ENCODE results near the gene MOB3B.

Gene MOB3B

GRCh38 chr9:27310582-27310981 is 219.0 kb downstream of the MOB3B start:
- no peaks in the 10 kb centered on the region; the same call in 1 of the 2 replicates for H3K27me3 ChIP-seq (ENCODE audit: control insufficient read depth, low read length)
- no peaks in the 10 kb centered on the region for H3K4me1 ChIP-seq (ENCODE audit: control insufficient read depth, low read length)
- no peaks in the 10 kb centered on the region for H3K36me3 ChIP-seq (ENCODE audit: control insufficient read depth, low read length)
- no peaks in the 10 kb centered on the region for H3K79me2 ChIP-seq (ENCODE audit: control insufficient read depth, low read length)
- no peaks in the 10 kb centered on the region for H3K9me2 ChIP-seq (replicated peaks; ENCODE audit: control insufficient read depth, low read length)
- no peaks in the 10 kb centered on the region for H3F3A ChIP-seq (ENCODE audit: control insufficient read depth, insufficient read depth)
- no peak overlapping the region for H3K4me3 ChIP-seq (ENCODE audit: low read length)
- H3K9me3 ChIP-seq (ENCODE audit: control insufficient read depth, insufficient read depth, low read length): no peaks in the 10 kb centered on the region
- no peak overlapping the region for H3K27ac ChIP-seq (ENCODE audit: low read depth, low read length)
- TF ChIP-seq EZH2phosphoT487 (IDR thresholded peaks at IDR 0.05; ENCODE audit: borderline replicate concordance, low read length): no peak
- no peak for TF ChIP-seq CTCF (IDR thresholded peaks at IDR 0.05; ENCODE audit: low read depth, low read length, poor library complexity, severe bottlenecking)
- H3K4me2 ChIP-seq (ENCODE audit: low read length): no peak overlapping the region
- no peaks in the 10 kb centered on the region for H4K20me1 ChIP-seq (ENCODE audit: control insufficient read depth, insufficient read depth, low read depth, low read length)

- no peaks in the 10 kb centered on the region; the same call in 1 of the 2 replicates for H3K27me3 ChIP-seq (ENCODE audit: control insufficient read depth, low read length)
- no peak overlapping the region for H3K4me2 ChIP-seq (ENCODE audit: low read length)
- TF ChIP-seq CTCF (IDR thresholded peaks at IDR 0.05; ENCODE audit: low read depth, low read length, poor library complexity, severe bottlenecking) (no peak), EZH2phosphoT487 (IDR thresholded peaks at IDR 0.05; ENCODE audit: borderline replicate concordance, low read length) (no peak)
- no peak overlapping the region for H3K4me3 ChIP-seq (ENCODE audit: low read length)
- no peaks in the 10 kb centered on the region for H4K20me1 ChIP-seq (ENCODE audit: control insufficient read depth, insufficient read depth, low read depth, low read length)
- no peaks in the 10 kb centered on the region for H3K36me3 ChIP-seq (ENCODE audit: control insufficient read depth, low read length)
- H3K9me2 ChIP-seq (replicated peaks; ENCODE audit: control insufficient read depth, low read length): no peaks in the 10 kb centered on the region
- no peaks in the 10 kb centered on the region for H3F3A ChIP-seq (ENCODE audit: control insufficient read depth, insufficient read depth)
- H3K79me2 ChIP-seq (ENCODE audit: control insufficient read depth, low read length): no peaks in the 10 kb centered on the region
- H3K4me1 ChIP-seq (ENCODE audit: control insufficient read depth, low read length): no peaks in the 10 kb centered on the region
- no peaks in the 10 kb centered on the region for H3K9me3 ChIP-seq (ENCODE audit: control insufficient read depth, insufficient read depth, low read length)
- no peak overlapping the region for H3K27ac ChIP-seq (ENCODE audit: low read depth, low read length)
These were observed 220.8 kb downstream of the MOB3B start for GRCh38 chr9:27308691-27309390.

GRCh38 chr9:27304521-27304920 is 225.1 kb downstream of the MOB3B start:
- TF ChIP-seq EZH2phosphoT487 (IDR thresholded peaks at IDR 0.05; ENCODE audit: borderline replicate concordance, low read length): no peak
- no peak for TF ChIP-seq CTCF (IDR thresholded peaks at IDR 0.05; ENCODE audit: low read depth, low read length, poor library complexity, severe bottlenecking)
- Histone ChIP-seq H3K79me2 (ENCODE audit: control insufficient read depth, low read length) (no peaks in the 10 kb centered on the region), H3K36me3 (ENCODE audit: control insufficient read depth, low read length) (no peaks in the 10 kb centered on the region), H3K4me1 (ENCODE audit: control insufficient read depth, low read length) (no peaks in the 10 kb centered on the region), H3K9me3 (ENCODE audit: control insufficient read depth, insufficient read depth, low read length) (no peaks in the 10 kb centered on the region), H4K20me1 (ENCODE audit: control insufficient read depth, insufficient read depth, low read depth, low read length) (no peaks in the 10 kb centered on the region), H3K4me2 (ENCODE audit: low read length) (no peak overlapping the region), H3K27ac (ENCODE audit: low read depth, low read length) (no peak overlapping the region), H3F3A (ENCODE audit: control insufficient read depth, insufficient read depth) (no peaks in the 10 kb centered on the region), H3K27me3 (ENCODE audit: control insufficient read depth, low read length) (no peaks in the 10 kb centered on the region), H3K9me2 (replicated peaks; ENCODE audit: control insufficient read depth, low read length) (no peaks in the 10 kb centered on the region), H3K4me3 (ENCODE audit: low read length) (no peak overlapping the region)
